ENCODE data around the gene EXOC3L2. TPM values are rescaled to one million over a fixed set of nuclear protein-coding genes. Genes with fewer than 3 reads are reported as not detected.

EXOC3L2 gene
- polyA plus RNA-seq, 1 experiment = 0.04 TPM

DNA sequence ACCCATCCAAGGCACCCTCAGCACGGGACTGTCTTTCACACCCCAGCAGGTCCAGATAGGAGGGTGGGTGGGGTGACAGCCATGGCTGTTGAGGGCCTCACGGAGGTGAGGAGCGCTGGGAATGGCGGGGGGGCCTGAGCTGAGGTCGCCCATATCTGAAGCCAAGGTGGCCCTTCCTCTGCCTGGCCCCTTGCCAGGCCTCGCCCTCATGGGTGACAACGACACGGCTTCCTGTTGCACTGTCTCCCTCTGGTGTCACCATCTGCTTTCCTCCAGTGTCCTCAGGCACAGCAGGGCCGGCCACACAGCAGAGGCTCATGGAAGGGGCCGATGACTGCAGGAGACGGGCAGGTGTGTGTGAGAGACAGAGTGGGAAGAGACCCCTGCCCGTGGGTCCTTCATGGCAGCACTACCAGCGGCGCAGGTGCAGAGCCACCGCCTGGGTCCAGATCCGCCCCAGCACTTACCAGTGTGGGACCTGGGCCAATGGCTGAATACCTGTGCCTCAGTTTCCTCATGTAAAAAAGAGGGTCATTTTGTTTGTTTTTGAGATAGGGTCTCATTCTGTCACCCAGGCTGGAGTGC lies 76.3 kb downstream of the EXOC3L2 start:
- Histone ChIP-seq H3K36me3 (ENCODE audit: control insufficient read depth, insufficient read depth, low read length) (no peaks in the 10 kb centered on the region), H3K4me3 (ENCODE audit: low read depth, low read length) (no peak overlapping the region), H3K27me3 (ENCODE audit: control insufficient read depth, insufficient read depth, low read length) (no peaks in the 10 kb centered on the region)
- CTCF ChIA-PET = interaction anchor here (0.9 kb wide), 1 partner anchor 14 kb away, joined by 3 read pairs; no protein-coding TSS in a partner anchor
- POLR2A ChIA-PET = interaction anchor here (1.0 kb wide), 1 partner anchor 9 kb away, joined by 3 read pairs; the partner anchor contains the start of gene TRAPPC6A
- DNase-seq (ENCODE audit: low read depth) = no peak
- TF ChIP-seq, protein P1, sequence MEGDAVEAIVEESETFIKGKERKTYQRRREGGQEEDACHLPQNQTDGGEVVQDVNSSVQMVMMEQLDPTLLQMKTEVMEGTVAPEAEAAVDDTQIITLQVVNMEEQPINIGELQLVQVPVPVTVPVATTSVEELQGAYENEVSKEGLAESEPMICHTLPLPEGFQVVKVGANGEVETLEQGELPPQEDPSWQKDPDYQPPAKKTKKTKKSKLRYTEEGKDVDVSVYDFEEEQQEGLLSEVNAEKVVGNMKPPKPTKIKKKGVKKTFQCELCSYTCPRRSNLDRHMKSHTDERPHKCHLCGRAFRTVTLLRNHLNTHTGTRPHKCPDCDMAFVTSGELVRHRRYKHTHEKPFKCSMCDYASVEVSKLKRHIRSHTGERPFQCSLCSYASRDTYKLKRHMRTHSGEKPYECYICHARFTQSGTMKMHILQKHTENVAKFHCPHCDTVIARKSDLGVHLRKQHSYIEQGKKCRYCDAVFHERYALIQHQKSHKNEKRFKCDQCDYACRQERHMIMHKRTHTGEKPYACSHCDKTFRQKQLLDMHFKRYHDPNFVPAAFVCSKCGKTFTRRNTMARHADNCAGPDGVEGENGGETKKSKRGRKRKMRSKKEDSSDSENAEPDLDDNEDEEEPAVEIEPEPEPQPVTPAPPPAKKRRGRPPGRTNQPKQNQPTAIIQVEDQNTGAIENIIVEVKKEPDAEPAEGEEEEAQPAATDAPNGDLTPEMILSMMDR (IDR thresholded peaks at IDR 0.05; ENCODE audit: insufficient read depth, low read depth, low read length) = no peak

DNA sequence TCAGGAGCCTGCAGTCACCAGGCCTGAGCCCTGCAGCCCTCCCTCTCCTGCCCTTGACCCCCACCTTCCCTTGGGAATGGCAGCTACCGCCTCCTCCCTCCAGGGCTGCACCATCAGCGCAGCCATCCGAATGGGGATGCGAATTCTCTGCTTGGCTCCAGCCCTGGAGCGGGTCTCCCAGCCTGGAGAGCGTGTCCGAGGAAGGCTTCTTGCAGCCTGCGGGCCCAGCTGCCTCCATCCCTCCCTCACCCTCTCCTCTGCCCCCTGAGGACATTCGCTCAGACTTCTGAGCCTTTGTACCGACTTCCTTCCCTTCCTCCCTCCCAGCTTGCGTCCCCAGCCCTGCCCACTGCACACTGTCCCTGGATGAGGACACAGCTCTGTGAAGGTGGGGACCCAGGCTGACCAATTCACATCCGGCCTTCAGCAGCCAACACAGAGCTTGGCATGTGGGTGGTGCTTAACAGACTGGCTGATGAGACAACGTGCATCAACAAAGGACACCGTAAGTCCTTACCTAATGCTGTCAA lies 78.4 kb downstream of the EXOC3L2 start:
- no peaks in the 10 kb centered on the region for H3K27me3 ChIP-seq (ENCODE audit: control insufficient read depth, insufficient read depth, low read length)

DNA sequence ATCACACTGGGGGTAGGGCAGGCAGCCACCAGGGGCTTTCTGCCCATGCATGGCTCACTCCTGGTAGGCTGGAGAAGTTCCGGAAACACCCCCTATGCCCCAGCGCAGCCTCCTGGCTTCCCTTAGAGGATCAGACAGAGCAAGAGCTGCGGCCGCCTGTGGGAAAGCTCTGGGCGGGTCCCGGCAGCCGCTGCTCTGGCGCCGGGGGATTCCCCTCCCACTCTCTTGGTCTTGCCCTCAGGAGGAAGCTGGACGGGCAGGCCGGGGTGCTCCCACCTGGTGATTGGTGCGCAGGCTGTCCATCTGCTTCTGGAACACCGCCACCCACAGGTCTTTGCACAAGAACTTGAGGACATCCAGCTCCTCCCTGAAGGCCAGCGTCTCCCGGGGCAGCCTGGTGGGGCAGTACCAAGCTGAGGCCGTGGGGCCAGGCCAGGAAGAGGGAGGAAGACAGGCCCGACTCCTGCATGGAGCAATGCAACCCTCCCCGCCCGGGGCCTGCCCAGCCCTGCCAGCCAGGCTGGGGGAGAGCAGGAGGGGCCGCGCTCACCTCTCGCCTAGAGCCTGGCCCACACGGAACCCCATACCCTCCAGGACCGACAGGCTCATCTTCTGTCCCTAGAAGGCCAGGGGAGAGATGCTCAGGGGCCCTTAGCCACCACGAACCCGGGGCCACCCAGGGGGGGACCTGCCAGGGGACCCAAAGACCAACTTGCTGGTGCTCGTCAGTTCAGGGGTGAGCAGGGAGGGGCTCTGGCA lies 80.5 kb downstream of the EXOC3L2 start:
- CTCF ChIA-PET = no interaction called here
- POLR2A ChIA-PET = no interaction called here

More for the DNA sequence above, 78.4 kb downstream of the EXOC3L2 start:
- Histone ChIP-seq H3K4me3 (ENCODE audit: low read depth, low read length) (no peak overlapping the region), H3K36me3 (ENCODE audit: control insufficient read depth, insufficient read depth, low read length) (no peaks in the 10 kb centered on the region)
- CTCF ChIA-PET = interaction anchor here (0.9 to 1.3 kb wide), 3 partner anchors 30 to 82 kb away, joined by 3 read pairs; partner anchors contain the start of gene PPP1R37
- DNase-seq (ENCODE audit: low read depth) = no peak
- POLR2A ChIA-PET = no interaction called here
- TF ChIP-seq, protein P1 (IDR thresholded peaks at IDR 0.05; ENCODE audit: insufficient read depth, low read depth, low read length) = no peak

DNA sequence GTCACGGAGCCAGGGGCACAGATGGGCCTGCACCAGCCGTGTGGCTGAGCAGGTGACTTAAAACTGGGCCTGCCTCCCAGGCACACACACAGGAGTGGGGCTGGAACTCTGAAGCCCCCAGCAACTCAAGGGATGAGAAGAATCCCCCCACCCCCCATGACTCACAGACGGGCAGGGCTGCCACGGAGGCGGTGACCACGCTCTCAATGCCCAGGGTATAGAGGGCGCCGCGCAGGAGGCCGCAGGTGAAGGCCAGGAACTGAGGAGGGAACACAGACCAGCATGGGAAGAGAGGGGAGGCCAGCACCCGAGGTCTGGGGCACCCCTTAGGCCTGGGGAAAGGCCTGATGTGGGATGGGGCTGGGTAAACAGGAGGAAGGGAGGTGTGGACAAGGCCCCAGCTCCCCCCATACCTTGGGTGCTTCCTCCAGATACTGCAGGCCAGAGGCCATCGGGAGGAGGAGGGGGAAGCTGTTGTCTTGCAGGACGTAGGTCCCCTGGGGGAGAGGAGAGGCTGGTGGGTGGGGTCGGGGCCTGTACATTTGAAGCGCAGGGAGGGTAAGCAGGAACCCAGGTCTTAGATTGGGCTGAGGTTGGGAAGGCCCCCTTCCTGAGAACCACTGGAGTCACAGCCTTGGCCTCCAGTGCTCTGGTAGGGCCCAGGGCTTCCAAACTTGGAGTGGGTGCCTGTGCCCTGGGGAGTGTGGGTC lies 81.3 kb downstream of the EXOC3L2 start:
- ChIA-PET CTCF (interaction anchor here (1.9 kb wide), 1 partner anchor 174 kb away, joined by 6 read pairs; no protein-coding TSS in a partner anchor), POLR2A (no interaction called here)
- H3K27me3 ChIP-seq (ENCODE audit: control insufficient read depth, insufficient read depth, low read length) = 0 out of 2 replicates have a peak, but pooled peaks cover 6% of the 10 kb centered on the region
- no peak for DNase-seq (ENCODE audit: low read depth)
- no peaks in the 10 kb centered on the region for H3K36me3 ChIP-seq (ENCODE audit: control insufficient read depth, insufficient read depth, low read length)
- TF ChIP-seq, protein P1 (IDR thresholded peaks at IDR 0.05; ENCODE audit: insufficient read depth, low read depth, low read length) = no peak
- no peak overlapping the region for H3K4me3 ChIP-seq (ENCODE audit: low read depth, low read length)

More for the DNA sequence above, 80.5 kb downstream of the EXOC3L2 start:
- H3K27me3 ChIP-seq (ENCODE audit: control insufficient read depth, insufficient read depth, low read length) = 0 out of 2 replicates have a peak, but pooled peaks cover 6% of the 10 kb centered on the region
- H3K4me3 ChIP-seq (ENCODE audit: low read depth, low read length) = no peak overlapping the region
- TF ChIP-seq, protein P1 (IDR thresholded peaks at IDR 0.05; ENCODE audit: insufficient read depth, low read depth, low read length) = peak; percentile 20; the same call in 1 of the 2 replicates
- H3K36me3 ChIP-seq (ENCODE audit: control insufficient read depth, insufficient read depth, low read length) = no peaks in the 10 kb centered on the region
- DNase-seq (ENCODE audit: low read depth) = no peak
